ENCODE data around the gene RABGAP1L. TPM values are rescaled to one million over a fixed set of nuclear protein-coding genes. Genes with fewer than 3 reads are reported as not detected.
A peak's percentile ranks its signal among the peaks of the same experiment; 100 is the strongest.

The RABGAP1L gene
- total RNA-seq, 1 donor from 2014 or later, result 48.5 TPM

DNA sequence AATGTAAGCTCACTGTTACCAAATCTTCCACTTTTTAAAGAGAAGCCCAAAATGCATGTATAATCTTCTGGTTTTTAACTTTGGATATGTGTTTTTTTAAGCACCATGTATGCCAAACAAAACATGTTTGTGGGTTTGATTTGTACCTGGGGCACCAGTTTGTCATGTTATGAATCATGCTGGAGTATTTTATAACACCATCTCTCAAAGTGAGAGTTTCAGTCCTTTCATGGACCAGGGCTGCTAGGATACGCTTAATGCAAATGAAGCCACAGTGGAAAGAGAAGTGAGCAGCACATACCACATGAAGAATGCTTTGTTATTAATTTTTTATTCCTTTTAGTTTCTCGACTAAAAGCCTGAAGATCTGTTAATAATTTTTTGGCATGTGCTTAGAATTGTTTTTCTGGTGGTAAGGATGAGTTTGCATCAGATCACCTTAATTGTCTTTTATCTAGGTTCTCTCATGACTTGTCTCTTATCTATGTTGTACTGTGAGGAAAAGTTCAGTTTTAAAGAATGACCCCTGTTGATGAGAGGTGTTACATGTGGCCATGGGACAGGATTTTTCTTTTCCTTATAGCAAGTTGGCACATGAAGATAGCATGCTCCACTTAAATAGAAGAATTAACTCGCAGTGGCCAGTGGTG lies 2.0 kb upstream of the RABGAP1L start:
- Mint-ChIP-seq H3K9me3 (no peaks in the 10 kb centered on the region), H3K27me3 (ENCODE audit: low read depth) (peaks cover 2% of the 10 kb centered on the region), H3K4me1 (peaks cover 20% of the 10 kb centered on the region), H3K4me3 (no peak overlapping the region), H3K27ac (no peak overlapping the region), H3K36me3 (no peaks in the 10 kb centered on the region)
- TF ChIP-seq, protein P1, sequence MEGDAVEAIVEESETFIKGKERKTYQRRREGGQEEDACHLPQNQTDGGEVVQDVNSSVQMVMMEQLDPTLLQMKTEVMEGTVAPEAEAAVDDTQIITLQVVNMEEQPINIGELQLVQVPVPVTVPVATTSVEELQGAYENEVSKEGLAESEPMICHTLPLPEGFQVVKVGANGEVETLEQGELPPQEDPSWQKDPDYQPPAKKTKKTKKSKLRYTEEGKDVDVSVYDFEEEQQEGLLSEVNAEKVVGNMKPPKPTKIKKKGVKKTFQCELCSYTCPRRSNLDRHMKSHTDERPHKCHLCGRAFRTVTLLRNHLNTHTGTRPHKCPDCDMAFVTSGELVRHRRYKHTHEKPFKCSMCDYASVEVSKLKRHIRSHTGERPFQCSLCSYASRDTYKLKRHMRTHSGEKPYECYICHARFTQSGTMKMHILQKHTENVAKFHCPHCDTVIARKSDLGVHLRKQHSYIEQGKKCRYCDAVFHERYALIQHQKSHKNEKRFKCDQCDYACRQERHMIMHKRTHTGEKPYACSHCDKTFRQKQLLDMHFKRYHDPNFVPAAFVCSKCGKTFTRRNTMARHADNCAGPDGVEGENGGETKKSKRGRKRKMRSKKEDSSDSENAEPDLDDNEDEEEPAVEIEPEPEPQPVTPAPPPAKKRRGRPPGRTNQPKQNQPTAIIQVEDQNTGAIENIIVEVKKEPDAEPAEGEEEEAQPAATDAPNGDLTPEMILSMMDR (IDR thresholded peaks at IDR 0.05; ENCODE audit: unreplicated experiment), result no peak
- no peak for DNase-seq (ENCODE audit: low spot score in 2 of 2, unreplicated experiment in 2 of 2)

DNA sequence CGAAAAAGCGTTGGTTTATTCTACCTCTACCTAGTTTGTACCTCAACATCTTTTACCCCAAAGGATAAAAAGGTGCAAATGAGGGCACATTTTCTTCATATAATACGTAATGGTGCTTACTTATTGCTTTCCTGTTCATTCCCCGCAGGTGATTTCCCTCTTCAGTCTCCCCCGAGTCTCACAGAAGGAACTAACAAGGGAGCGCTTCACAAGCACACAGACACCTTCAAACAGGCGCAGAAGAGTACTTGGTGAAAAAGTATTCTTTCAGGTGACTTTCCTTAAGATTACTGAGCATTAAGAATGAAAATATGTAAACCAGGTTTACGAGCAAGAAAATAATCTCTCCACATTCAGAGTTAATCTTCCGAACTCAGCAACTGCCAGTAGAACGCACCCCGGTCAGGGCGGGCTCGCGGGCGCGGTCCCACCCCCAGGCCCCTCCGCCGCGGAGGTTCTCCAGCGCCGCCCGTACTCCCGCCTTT lies 511 bp upstream of the RABGAP1L start:
- Mint-ChIP-seq H3K4me3 (peak overlapping the region; percentile 93), H3K36me3 (no peaks in the 10 kb centered on the region), H3K27me3 (ENCODE audit: low read depth) (peaks cover 2% of the 10 kb centered on the region), H3K4me1 (peaks cover 21% of the 10 kb centered on the region), H3K27ac (peak overlapping the region; percentile 78), H3K9me3 (no peaks in the 10 kb centered on the region)
- DNase-seq (ENCODE audit: low spot score in 2 of 2, unreplicated experiment in 2 of 2), result no peak
- TF ChIP-seq, protein P1 (IDR thresholded peaks at IDR 0.05; ENCODE audit: unreplicated experiment), result no peak

DNA sequence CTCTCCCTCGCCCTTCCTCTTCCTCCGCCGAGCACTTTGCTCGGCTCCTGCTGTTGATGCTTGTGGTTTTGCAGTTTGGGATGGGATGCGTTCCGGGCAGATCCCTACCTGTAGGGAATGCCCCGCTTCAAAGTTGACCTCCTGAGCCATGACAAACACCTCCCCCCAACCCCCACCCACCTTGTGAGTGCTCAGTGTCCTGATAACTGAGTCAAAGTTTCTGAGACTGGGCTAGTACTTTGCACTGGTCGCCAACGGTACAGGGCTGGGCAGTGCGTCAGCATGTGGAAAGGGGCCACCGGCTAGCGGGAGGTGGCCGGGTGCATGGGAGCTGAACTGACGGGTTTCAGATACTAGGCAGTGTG lies 771 bp downstream of the RABGAP1L start:
- H3K9me3 Mint-ChIP-seq, result no peaks in the 10 kb centered on the region
- DNase-seq (ENCODE audit: low spot score in 2 of 2, unreplicated experiment in 2 of 2), result peak in 1 of 2 experiments; percentile 40
- peaks cover 21% of the 10 kb centered on the region for H3K4me1 Mint-ChIP-seq

DNA sequence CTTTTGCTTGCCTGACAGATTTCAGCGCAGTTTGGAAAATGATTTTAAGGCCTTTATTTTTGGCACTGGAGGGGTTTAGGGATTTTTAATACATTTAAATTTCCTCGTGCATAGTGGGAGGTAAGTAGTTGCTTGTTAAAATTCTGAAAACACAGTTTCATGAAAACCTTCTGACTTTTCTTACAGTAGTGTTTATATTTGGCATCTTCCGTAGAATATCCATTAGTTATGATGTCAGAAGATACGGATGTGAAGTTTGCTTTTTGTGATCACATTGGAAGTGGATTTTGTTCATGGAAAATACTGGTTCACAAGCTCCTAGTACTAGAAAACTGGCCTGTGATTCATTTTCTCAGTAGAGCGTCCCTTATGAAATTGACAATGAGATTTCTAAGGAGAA lies 1.3 kb downstream of the RABGAP1L start:
- TF ChIP-seq, protein P1 (IDR thresholded peaks at IDR 0.05; ENCODE audit: unreplicated experiment), result no peak
- H3K4me1 Mint-ChIP-seq, result peaks cover 21% of the 10 kb centered on the region
- H3K27me3 Mint-ChIP-seq (ENCODE audit: low read depth), result peaks cover 2% of the 10 kb centered on the region
- peak overlapping the region; percentile 90 for H3K27ac Mint-ChIP-seq
- H3K9me3 Mint-ChIP-seq, result no peaks in the 10 kb centered on the region
- DNase-seq (ENCODE audit: low spot score in 2 of 2, unreplicated experiment in 2 of 2), result no peak
- H3K4me3 Mint-ChIP-seq, result peak overlapping the region; percentile 93
- H3K36me3 Mint-ChIP-seq, result no peaks in the 10 kb centered on the region

More for the DNA sequence above, 771 bp downstream of the RABGAP1L start:
- Mint-ChIP-seq H3K4me3 (peak overlapping the region; percentile 93), H3K36me3 (no peaks in the 10 kb centered on the region), H3K27me3 (ENCODE audit: low read depth) (peaks cover 2% of the 10 kb centered on the region), H3K27ac (peak overlapping the region; percentile 90)
- TF ChIP-seq, protein P1 (IDR thresholded peaks at IDR 0.05; ENCODE audit: unreplicated experiment), result no peak

DNA sequence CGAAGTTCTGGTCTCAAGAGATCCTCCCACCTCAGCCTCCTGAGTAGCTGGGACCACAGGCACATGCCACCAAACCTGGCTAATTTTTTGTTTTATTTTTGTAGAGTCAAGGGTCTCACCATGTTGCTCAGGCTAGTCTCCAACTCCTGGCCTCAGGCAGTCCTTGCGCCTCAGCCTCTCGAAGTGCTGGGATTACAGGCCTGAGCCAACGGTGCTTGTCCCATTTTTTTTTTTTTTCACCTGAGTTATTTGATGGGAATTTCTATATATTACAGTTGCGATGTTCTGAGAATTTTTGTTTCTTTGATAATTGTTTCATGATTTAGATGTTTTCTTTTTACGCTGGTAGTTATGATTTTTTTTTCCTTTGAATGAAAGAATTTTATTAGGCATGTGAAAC lies 2.5 kb downstream of the RABGAP1L start:
- Mint-ChIP-seq H3K9me3 (no peaks in the 10 kb centered on the region), H3K27me3 (ENCODE audit: low read depth) (peaks cover 2% of the 10 kb centered on the region), H3K27ac (no peak overlapping the region), H3K4me1 (peaks cover 21% of the 10 kb centered on the region), H3K36me3 (no peaks in the 10 kb centered on the region), H3K4me3 (no peak overlapping the region)
- TF ChIP-seq, protein P1 (IDR thresholded peaks at IDR 0.05; ENCODE audit: unreplicated experiment), result no peak
- DNase-seq (ENCODE audit: low spot score in 2 of 2, unreplicated experiment in 2 of 2), result no peak
